ENCODE results near the gene SPRING1. TPM values are rescaled to one million over a fixed set of nuclear protein-coding genes. Genes with fewer than 3 reads are reported as not detected.
A peak's percentile ranks its signal among the peaks of the same experiment; 100 is the strongest.
"Not testable (repeated sequence)": the region's sequence is repeated elsewhere in the genome, so short reads cannot be mapped to it uniquely, and the experiment has no call there.

The SPRING1 gene
- total RNA-seq, 2 donors from 2014 or later: 24.1 to 27.4 TPM

GRCh38 chr12:116760622-116761020, 22.8 kb upstream of the SPRING1 start:
- H3K36me3 Mint-ChIP-seq (ENCODE audit: insufficient read depth in 2 of 2): peaks cover 0 to 8% of the 10 kb centered on the region in 2 donors

GRCh38 chr12:116759783-116760621, 22.1 kb upstream of the SPRING1 start:
- Mint-ChIP-seq H3K36me3 (ENCODE audit: insufficient read depth in 2 of 2) (peaks cover 3 to 8% of the 10 kb centered on the region in 2 donors), H3K27ac (no peak overlapping the region), H3K4me3 (peak overlapping the region; percentile 31 to 46), H3K9me3 (no peaks in the 10 kb centered on the region), H3K27me3 (ENCODE audit: low read depth) (no peaks in the 10 kb centered on the region), H3K4me1 (ENCODE audit: low read depth) (peaks cover 6% of the 10 kb centered on the region)
- ATAC-seq (replicated peaks in 1 of 2) (peak in 1 of 2 donors; percentile 66), DNase-seq (peak; percentile 10 to 35)

More at GRCh38 chr12:116760622-116761020, 22.8 kb upstream of the SPRING1 start:
- H3K9me3 Mint-ChIP-seq: no peaks in the 10 kb centered on the region
- no peaks in the 10 kb centered on the region for H3K27me3 Mint-ChIP-seq (ENCODE audit: low read depth)
- H3K4me3 Mint-ChIP-seq: peak overlapping the region in 1 of 2 donors; percentile 53
- ATAC-seq (replicated peaks in 1 of 2) (no peak), DNase-seq (no peak)
- H3K4me1 Mint-ChIP-seq (ENCODE audit: low read depth): peaks cover 6% of the 10 kb centered on the region
- H3K27ac Mint-ChIP-seq: no peak overlapping the region

DNA sequence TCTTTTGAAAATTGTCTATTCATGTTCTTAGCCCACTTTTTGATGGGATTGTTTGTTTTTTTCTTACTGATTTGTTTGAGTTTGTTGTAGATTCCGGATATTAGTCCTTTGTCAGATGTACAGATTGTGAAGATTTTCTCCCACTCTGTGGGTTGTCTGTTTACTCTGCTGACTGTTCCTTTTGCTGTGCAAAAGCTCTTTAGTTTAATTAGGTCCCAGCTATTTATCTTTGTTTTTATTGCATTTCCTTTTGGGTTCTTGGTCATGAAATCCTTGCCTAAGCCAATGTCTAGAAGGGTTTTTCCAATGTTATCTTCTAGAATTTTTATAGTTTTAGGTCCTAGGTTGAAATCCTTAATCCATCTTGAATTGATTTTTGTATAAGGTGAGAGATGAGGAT, 16.9 kb upstream of the SPRING1 start:
- not testable (repeated sequence) for DNase-seq; H3K27me3 Mint-ChIP-seq (ENCODE audit: low read depth); H3K27ac Mint-ChIP-seq; H3K9me3 Mint-ChIP-seq; H3K4me1 Mint-ChIP-seq (ENCODE audit: low read depth); H3K4me3 Mint-ChIP-seq; ATAC-seq (replicated peaks in 1 of 2)
- peaks cover 4 to 12% of the 10 kb centered on the region in 2 donors for H3K36me3 Mint-ChIP-seq (ENCODE audit: insufficient read depth in 2 of 2)

DNA sequence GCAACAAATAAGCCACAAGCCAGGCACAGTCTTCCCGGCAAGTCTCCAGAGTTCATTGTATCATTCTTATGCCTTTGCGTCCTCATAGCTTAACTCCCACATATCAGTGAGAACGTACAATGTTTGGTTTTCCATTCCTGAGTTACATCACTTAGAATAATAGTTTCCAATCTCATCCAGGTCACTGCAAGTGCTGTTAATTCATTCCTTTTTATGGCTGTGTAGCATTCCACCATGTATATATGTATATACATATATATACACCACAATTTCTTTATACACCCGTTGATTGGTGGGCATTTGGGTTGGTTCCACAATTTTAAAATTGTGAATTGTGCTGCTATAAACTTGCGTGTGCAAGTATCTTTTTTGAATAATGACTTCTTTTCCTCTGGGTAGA, 16.2 kb upstream of the SPRING1 start:
- ATAC-seq (replicated peaks in 1 of 2); DNase-seq; H3K4me1 Mint-ChIP-seq (ENCODE audit: low read depth); H3K27ac Mint-ChIP-seq; H3K9me3 Mint-ChIP-seq; H3K4me3 Mint-ChIP-seq; H3K27me3 Mint-ChIP-seq (ENCODE audit: low read depth): not testable (repeated sequence)
- H3K36me3 Mint-ChIP-seq (ENCODE audit: insufficient read depth in 2 of 2): peaks cover 4 to 12% of the 10 kb centered on the region in 2 donors

- H3K27me3 Mint-ChIP-seq (ENCODE audit: low read depth): no peaks in the 10 kb centered on the region
- no peak for ATAC-seq (replicated peaks in 1 of 2)
- H3K36me3 Mint-ChIP-seq (ENCODE audit: insufficient read depth in 2 of 2): peaks cover 4 to 10% of the 10 kb centered on the region in 2 donors
- no peak for DNase-seq
- no peaks in the 10 kb centered on the region for H3K4me1 Mint-ChIP-seq (ENCODE audit: low read depth)
- no peak overlapping the region for H3K27ac Mint-ChIP-seq
- no peak overlapping the region for H3K4me3 Mint-ChIP-seq
- no peaks in the 10 kb centered on the region for H3K9me3 Mint-ChIP-seq
These were observed 12.4 kb upstream of the SPRING1 start for GRCh38 chr12:116750298-116750697.

- H3K4me1 Mint-ChIP-seq (ENCODE audit: low read depth): no peaks in the 10 kb centered on the region
- H3K36me3 Mint-ChIP-seq (ENCODE audit: insufficient read depth in 2 of 2): peaks cover 4 to 8% of the 10 kb centered on the region in 2 donors
- H3K27ac Mint-ChIP-seq: no peak overlapping the region
- H3K4me3 Mint-ChIP-seq: no peak overlapping the region
- no peaks in the 10 kb centered on the region for H3K27me3 Mint-ChIP-seq (ENCODE audit: low read depth)
- no peak for ATAC-seq (replicated peaks in 1 of 2)
- H3K9me3 Mint-ChIP-seq: no peaks in the 10 kb centered on the region
- no peak for DNase-seq
These were observed 12.0 kb upstream of the SPRING1 start for GRCh38 chr12:116749884-116750283.

GRCh38 chr12:116745554-116745953, 7.7 kb upstream of the SPRING1 start:
- Mint-ChIP-seq H3K9me3 (no peaks in the 10 kb centered on the region), H3K27me3 (ENCODE audit: low read depth) (no peaks in the 10 kb centered on the region), H3K4me1 (ENCODE audit: low read depth) (no peaks in the 10 kb centered on the region), H3K4me3 (no peak overlapping the region), H3K36me3 (ENCODE audit: insufficient read depth in 2 of 2) (no peaks in the 10 kb centered on the region), H3K27ac (no peak overlapping the region)
- DNase-seq: no peak
- no peak for ATAC-seq (replicated peaks in 1 of 2)

DNA sequence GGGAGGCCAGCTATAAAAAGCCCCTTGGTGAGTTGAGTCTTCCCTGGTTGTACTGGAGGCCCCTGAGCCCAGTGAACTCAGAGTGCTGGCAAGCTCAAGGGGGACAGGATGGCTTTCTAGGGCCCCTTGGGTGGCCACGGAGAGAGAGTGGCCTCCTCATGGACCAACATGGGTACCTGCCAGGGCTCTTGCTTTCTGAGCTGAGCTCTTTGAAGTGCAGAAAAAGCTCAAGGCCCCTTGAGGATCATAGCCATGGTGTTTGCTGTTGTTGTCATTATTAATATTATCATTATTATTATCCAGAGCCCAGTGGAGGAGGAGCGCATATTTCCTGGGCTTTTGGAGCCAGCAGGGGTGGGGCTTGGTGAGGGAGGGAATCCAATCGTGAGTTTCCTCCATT, 6.9 kb upstream of the SPRING1 start:
- no peaks in the 10 kb centered on the region for H3K27me3 Mint-ChIP-seq (ENCODE audit: low read depth)
- H3K36me3 Mint-ChIP-seq (ENCODE audit: insufficient read depth in 2 of 2): no peaks in the 10 kb centered on the region
- H3K27ac Mint-ChIP-seq: no peak overlapping the region
- no peak for DNase-seq
- no peaks in the 10 kb centered on the region for H3K9me3 Mint-ChIP-seq
- ATAC-seq (replicated peaks in 1 of 2): no peak
- no peaks in the 10 kb centered on the region for H3K4me1 Mint-ChIP-seq (ENCODE audit: low read depth)
- H3K4me3 Mint-ChIP-seq: no peak overlapping the region

- H3K4me3 Mint-ChIP-seq; ATAC-seq (replicated peaks in 1 of 2); H3K4me1 Mint-ChIP-seq (ENCODE audit: low read depth); H3K36me3 Mint-ChIP-seq (ENCODE audit: insufficient read depth in 2 of 2); H3K27me3 Mint-ChIP-seq (ENCODE audit: low read depth); DNase-seq; H3K9me3 Mint-ChIP-seq; H3K27ac Mint-ChIP-seq: not testable (repeated sequence)
These were observed 4.9 kb upstream of the SPRING1 start for GRCh38 chr12:116742787-116743186.

GRCh38 chr12:116739381-116739887, 1.6 kb upstream of the SPRING1 start:
- ATAC-seq (replicated peaks in 1 of 2) (no peak), DNase-seq (no peak)
- Mint-ChIP-seq H3K27ac (no peak overlapping the region), H3K9me3 (no peaks in the 10 kb centered on the region), H3K27me3 (ENCODE audit: low read depth) (no peaks in the 10 kb centered on the region), H3K4me3 (no peak overlapping the region), H3K4me1 (ENCODE audit: low read depth) (peaks cover 28% of the 10 kb centered on the region), H3K36me3 (ENCODE audit: insufficient read depth in 2 of 2) (peaks cover 7 to 8% of the 10 kb centered on the region in 2 donors)

DNA sequence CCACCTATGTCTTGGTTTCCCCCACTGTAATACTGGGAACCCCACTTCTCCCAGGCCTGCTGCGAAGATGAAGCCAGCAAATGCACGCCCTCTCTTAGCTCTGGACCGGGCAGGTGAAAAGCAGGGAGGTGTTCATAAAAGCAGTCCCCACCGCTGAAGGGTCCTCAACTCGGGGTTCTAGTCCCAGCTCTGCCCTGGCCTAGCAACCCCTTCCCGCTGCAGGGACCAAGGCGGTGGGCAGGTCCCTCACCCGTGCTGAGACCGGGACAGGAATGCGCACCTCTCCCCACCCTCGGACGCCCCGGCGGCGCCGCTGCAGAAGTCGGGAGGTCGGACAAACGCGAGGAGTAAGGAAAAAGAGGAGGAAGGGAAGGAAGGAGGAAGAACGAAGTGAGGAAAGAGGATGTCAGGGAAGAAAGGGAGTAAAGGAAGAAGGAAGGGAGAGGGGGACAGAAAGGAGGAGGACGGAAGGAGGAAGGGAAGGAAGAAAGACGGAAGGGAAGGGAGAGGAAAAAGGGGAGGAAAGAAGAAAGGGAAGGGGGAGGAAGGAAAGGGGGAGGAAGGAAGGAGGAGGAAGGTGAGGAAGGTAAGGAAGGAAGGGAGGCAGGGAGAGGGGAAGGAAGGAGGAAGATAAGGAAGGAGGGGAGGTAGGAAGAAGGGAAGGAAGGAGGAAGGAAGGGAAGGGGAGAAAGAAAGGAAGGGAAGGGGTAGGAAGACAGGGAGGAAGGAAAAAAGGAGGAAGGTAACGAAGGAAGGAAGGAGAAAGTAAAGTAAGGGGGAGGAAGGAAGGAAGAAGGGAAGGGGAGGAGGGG, 701 bp downstream of the SPRING1 start:
- Mint-ChIP-seq H3K4me1 (ENCODE audit: low read depth) (peaks cover 34% of the 10 kb centered on the region), H3K27ac (peak overlapping the region; percentile 94), H3K9me3 (no peaks in the 10 kb centered on the region), H3K36me3 (ENCODE audit: insufficient read depth in 2 of 2) (peaks cover 11 to 12% of the 10 kb centered on the region in 2 donors), H3K4me3 (peak overlapping the region; percentile 93 to 95), H3K27me3 (ENCODE audit: low read depth) (no peaks in the 10 kb centered on the region)
- ATAC-seq (replicated peaks in 1 of 2) (no peak), DNase-seq (peak; percentile 8 to 10)

DNA sequence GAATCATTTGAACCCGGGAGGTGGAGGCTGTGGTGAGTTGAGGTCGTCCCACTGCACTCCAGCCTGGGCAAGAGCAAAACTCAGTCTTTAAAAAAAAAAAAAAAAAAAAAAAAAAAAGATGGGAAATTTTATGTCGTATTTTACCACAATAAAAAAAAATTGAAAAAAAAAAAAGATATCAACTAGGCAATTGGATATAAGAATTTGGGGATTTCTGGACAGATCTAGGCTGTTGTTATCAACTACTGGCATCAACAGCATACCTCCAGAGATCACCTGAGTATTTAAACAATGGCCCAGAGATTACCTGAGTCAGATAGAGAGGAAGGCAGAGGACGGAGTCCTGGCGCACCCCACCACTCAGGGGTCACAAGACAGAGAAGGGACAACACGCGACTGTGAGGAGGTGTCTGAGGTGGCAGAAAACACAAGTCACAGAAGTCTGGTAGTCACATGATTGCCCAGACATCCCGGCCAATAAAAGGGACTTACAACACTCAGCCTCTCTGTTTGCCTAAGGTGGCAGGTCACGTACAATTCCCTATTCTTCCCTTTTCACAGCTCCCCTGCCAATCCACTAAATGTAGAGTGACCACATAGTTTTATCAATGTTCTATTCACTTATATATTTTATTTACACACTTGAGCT, 1.8 kb downstream of the SPRING1 start:
- peak overlapping the region; percentile 80 for H3K27ac Mint-ChIP-seq
- peaks cover 11 to 12% of the 10 kb centered on the region in 2 donors for H3K36me3 Mint-ChIP-seq (ENCODE audit: insufficient read depth in 2 of 2)
- peaks cover 34% of the 10 kb centered on the region for H3K4me1 Mint-ChIP-seq (ENCODE audit: low read depth)
- peak overlapping the region; percentile 93 to 95 for H3K4me3 Mint-ChIP-seq
- no peak for ATAC-seq (replicated peaks in 1 of 2)
- no peaks in the 10 kb centered on the region for H3K9me3 Mint-ChIP-seq
- no peaks in the 10 kb centered on the region for H3K27me3 Mint-ChIP-seq (ENCODE audit: low read depth)
- no peak for DNase-seq

DNA sequence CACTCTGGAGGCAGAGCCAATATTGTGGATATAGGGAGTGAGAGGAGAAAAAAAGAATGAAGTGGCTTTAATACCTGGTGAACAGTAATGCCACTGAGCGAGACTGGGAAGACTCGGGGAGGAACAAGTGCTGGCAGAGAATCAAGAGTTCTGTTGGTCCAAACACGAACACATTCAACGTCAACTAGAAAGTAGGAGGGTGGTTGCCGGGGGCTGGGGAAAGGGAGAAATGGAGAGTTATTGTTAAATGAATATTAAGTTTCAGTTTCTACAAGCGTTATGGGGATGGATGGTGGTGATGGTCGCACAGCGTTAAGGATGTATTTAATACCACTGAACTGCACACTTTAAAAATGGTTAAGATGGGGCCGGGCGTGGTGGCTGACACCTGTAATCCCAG, 2.8 kb downstream of the SPRING1 start:
- no peak for ATAC-seq (replicated peaks in 1 of 2)
- no peaks in the 10 kb centered on the region for H3K9me3 Mint-ChIP-seq
- H3K4me3 Mint-ChIP-seq: no peak overlapping the region
- no peak overlapping the region for H3K27ac Mint-ChIP-seq
- DNase-seq: no peak
- H3K36me3 Mint-ChIP-seq (ENCODE audit: insufficient read depth in 2 of 2): peaks cover 11 to 12% of the 10 kb centered on the region in 2 donors
- no peaks in the 10 kb centered on the region for H3K27me3 Mint-ChIP-seq (ENCODE audit: low read depth)
- peaks cover 34% of the 10 kb centered on the region for H3K4me1 Mint-ChIP-seq (ENCODE audit: low read depth)
